Memory B cell (primary cell): ENCODE data around the gene RTN1.

ENCODE experiments used
- ATAC-seq: fragments of 150-1000 bp; cut with Tn5 transposase; 2 replicates; pipeline ENCODE4 v1.10.0; 2021; ENCODE audit warnings: low read depth, mild to moderate bottlenecking, moderate library complexity
- DNase-seq, 2 donors: peaks; one replicate each; pipeline ENCODE4 v3.0.0; 2022; ENCODE audit warnings: low spot score in 2 of 2
- H3K27ac Mint-ChIP-seq: one replicate; pipeline ENCODE4 v1.8.0; 2022; ENCODE audit warnings: mild to moderate bottlenecking, moderate library complexity, mixed read lengths
- H3K27me3 Mint-ChIP-seq: one replicate; pipeline ENCODE4 v1.8.0; 2022; ENCODE audit warnings: mixed read lengths
- H3K36me3 Mint-ChIP-seq: one replicate; pipeline ENCODE4 v1.8.0; 2022; ENCODE audit warnings: mild to moderate bottlenecking, mixed read lengths
- H3K4me1 Mint-ChIP-seq: one replicate; pipeline ENCODE4 v1.8.0; 2022; ENCODE audit warnings: mixed read lengths
- H3K4me3 Mint-ChIP-seq: one replicate; pipeline ENCODE4 v1.8.0; 2022; ENCODE audit warnings: mild to moderate bottlenecking, moderate library complexity, mixed read lengths
- H3K9me3 Mint-ChIP-seq: one replicate; pipeline ENCODE4 v1.8.0; 2022; ENCODE audit warnings: mixed read lengths

RTN1 gene

DNA sequence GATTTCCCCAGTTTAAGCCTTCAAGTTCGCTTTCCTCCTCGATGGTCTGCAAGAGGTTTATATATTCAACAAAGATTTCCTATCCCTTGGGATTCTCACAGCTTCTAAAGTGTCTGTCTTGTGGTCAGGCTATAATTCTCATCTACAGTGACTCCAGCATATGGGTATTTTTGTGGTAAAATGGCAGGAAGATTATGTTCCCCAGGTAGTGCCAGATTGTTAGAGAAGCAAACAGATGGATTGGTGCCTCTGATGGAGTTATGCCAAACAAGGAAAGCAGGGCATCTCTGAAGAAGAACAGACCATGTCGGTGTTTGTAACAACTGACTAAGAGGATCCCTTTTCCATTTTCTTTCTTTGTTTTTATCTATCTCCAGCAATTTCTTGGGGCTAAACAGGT lies 288.4 kb downstream of the RTN1 start:
- Mint-ChIP-seq H3K4me1 (peaks cover 3% of the 10 kb centered on the region), H3K4me3 (no peak overlapping the region), H3K27me3 (peaks cover 4% of the 10 kb centered on the region), H3K36me3 (no peaks in the 10 kb centered on the region), H3K9me3 (no peaks in the 10 kb centered on the region), H3K27ac (no peak overlapping the region)
- ATAC-seq (no peak), DNase-seq (no peak)

DNA sequence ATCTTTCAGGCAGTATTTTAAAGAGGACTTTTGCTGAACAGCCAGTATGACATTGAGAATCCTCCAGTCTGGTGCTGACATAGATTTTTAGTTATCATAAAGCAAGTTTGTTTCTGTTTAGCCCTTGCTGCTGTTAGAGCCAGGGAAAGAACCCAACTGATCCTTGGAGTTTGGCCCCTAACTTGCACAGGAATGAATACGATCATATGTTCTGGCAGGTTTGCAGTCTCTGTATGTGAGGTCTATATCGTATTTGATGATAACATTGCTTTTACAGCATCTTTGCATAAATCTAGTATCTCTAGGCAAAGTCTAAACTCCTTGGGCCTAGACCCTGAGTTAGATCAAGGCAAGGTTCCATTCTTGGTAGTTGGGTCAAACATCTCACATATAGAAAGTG lies 289.7 kb downstream of the RTN1 start:
- no peak overlapping the region for H3K4me3 Mint-ChIP-seq
- H3K36me3 Mint-ChIP-seq: no peaks in the 10 kb centered on the region
- ATAC-seq: no peak
- H3K9me3 Mint-ChIP-seq: no peaks in the 10 kb centered on the region
- H3K27ac Mint-ChIP-seq: no peak overlapping the region
- H3K4me1 Mint-ChIP-seq: peaks cover 5% of the 10 kb centered on the region
- H3K27me3 Mint-ChIP-seq: peaks cover 6% of the 10 kb centered on the region
- no peak for DNase-seq

- peaks cover 6% of the 10 kb centered on the region for H3K27me3 Mint-ChIP-seq
- no peaks in the 10 kb centered on the region for H3K36me3 Mint-ChIP-seq
- H3K9me3 Mint-ChIP-seq: no peaks in the 10 kb centered on the region
- DNase-seq: peak; percentile 63 to 70
- peaks cover 5% of the 10 kb centered on the region for H3K4me1 Mint-ChIP-seq
- ATAC-seq: peak; percentile 92
- peak within 1 kb of the TSS; percentile 78 for H3K4me3 Mint-ChIP-seq
- peak within 1 kb of the TSS; percentile 36 for H3K27ac Mint-ChIP-seq
Observed at GRCh38 chr14:59576332-59577294, 294.0 kb downstream of the RTN1 start, which contains the start of gene CCDC175. Gene CCDC175, minus strand, starts transcription at chr14:59576812. Its CDS starts 37 bp downstream, at chr14:59576775.

GRCh38 chr14:59570122-59570521 lies 300.5 kb downstream of the RTN1 start:
- Mint-ChIP-seq H3K4me1 (no peaks in the 10 kb centered on the region), H3K27me3 (peaks cover 5% of the 10 kb centered on the region), H3K27ac (no peak overlapping the region), H3K4me3 (no peak overlapping the region), H3K36me3 (no peaks in the 10 kb centered on the region), H3K9me3 (no peaks in the 10 kb centered on the region)
- DNase-seq (no peak), ATAC-seq (no peak)

- H3K4me1 Mint-ChIP-seq: no peaks in the 10 kb centered on the region
- H3K36me3 Mint-ChIP-seq: no peaks in the 10 kb centered on the region
Observed at GRCh38 chr14:59566725-59567124, 303.9 kb downstream of the RTN1 start.

GRCh38 chr14:59566296-59566695 lies 304.3 kb downstream of the RTN1 start:
- Mint-ChIP-seq H3K27me3 (peaks cover 5% of the 10 kb centered on the region), H3K36me3 (no peaks in the 10 kb centered on the region), H3K4me3 (no peak overlapping the region), H3K9me3 (no peaks in the 10 kb centered on the region), H3K4me1 (no peaks in the 10 kb centered on the region), H3K27ac (no peak overlapping the region)
- DNase-seq (no peak), ATAC-seq (no peak)

More at GRCh38 chr14:59566725-59567124, 303.9 kb downstream of the RTN1 start:
- peaks cover 5% of the 10 kb centered on the region for H3K27me3 Mint-ChIP-seq
- H3K27ac Mint-ChIP-seq: no peak overlapping the region
- no peak for ATAC-seq
- H3K9me3 Mint-ChIP-seq: no peaks in the 10 kb centered on the region
- no peak for DNase-seq
- H3K4me3 Mint-ChIP-seq: no peak overlapping the region

DNA sequence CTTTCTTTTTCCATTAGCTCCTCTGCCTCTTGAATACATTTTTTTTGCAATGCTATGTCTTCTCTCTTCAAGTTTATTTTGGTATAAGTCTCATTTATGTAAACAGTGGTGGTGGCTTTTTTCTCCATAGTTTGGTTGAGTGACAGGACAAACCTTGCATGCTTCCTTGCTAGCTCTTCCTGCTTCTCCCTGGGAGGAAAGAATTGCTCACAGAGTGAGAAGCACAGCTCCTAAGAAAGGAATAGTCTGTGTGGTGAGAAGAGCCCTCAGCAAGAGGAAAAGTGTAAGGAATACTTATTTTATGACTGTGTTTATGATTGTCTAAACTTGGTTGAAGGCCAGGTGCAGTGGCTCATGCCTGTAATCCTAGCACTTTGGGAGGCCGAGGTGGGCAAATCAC lies 305.5 kb downstream of the RTN1 start:
- Mint-ChIP-seq H3K27ac (no peak overlapping the region), H3K4me1 (no peaks in the 10 kb centered on the region), H3K27me3 (peaks cover 5% of the 10 kb centered on the region), H3K4me3 (no peak overlapping the region), H3K36me3 (no peaks in the 10 kb centered on the region), H3K9me3 (no peaks in the 10 kb centered on the region)
- no peak for DNase-seq
- no peak for ATAC-seq

DNA sequence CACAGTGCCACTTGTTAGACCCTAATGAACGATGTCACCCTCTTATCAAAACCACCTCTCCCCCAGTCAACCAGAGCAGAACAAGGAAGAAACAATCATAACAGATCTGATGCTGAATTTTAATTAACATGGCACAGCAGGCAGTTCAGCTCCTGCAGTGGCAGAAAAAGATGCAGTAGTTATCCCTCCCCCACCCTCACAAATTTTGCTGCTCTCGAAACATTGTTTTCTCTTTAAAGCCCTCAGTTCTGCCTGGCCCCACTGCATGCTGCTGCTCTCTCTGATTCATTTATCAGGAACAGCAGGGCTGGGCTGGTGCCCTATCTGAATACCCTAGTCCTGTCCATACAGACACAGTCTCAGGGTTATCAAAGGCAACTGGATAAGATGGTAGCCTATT lies 306.2 kb downstream of the RTN1 start:
- Mint-ChIP-seq H3K27ac (no peak overlapping the region), H3K4me3 (no peak overlapping the region), H3K36me3 (no peaks in the 10 kb centered on the region), H3K4me1 (no peaks in the 10 kb centered on the region), H3K27me3 (peaks cover 5% of the 10 kb centered on the region), H3K9me3 (no peaks in the 10 kb centered on the region)
- ATAC-seq (no peak), DNase-seq (no peak)

GRCh38 chr14:59547310-59547709 lies 323.3 kb downstream of the RTN1 start:
- Mint-ChIP-seq H3K9me3 (no peaks in the 10 kb centered on the region), H3K4me1 (no peaks in the 10 kb centered on the region), H3K27ac (no peak overlapping the region), H3K4me3 (no peak overlapping the region), H3K27me3 (peaks cover 10% of the 10 kb centered on the region), H3K36me3 (no peaks in the 10 kb centered on the region)
- no peak for ATAC-seq
- no peak for DNase-seq
